Measurements from ENCODE around the gene SLC9A6. TPM values are rescaled to one million over a fixed set of nuclear protein-coding genes. Genes with fewer than 3 reads are reported as not detected.
A peak's percentile ranks its signal among the peaks of the same experiment; 100 is the strongest.

SLC9A6 gene
- 10.7 and 15.8 TPM in 2 replicates for total RNA-seq (ENCODE audit: low replicate concordance)
- long read RNA-seq, full-length matches to known transcripts = 2 of 9 reads
- long read RNA-seq, partial matches to known transcripts = 1 of 9 reads
- long read RNA-seq, other reads (novel, unspliced or antisense) = 6 of 9 reads

GRCh38 chrX:135985157-135985972 lies at the start of gene SLC9A6:
Gene SLC9A6 (plus strand): TSS chrX:135985435. CDS start chrX:135985659, 224 bp downstream.
- H3K4me1 Mint-ChIP-seq (ENCODE audit: unreplicated experiment) = no peaks in the 10 kb centered on the region
- H3K27ac Mint-ChIP-seq = peak within 1 kb of the TSS; percentile 78
- H3K27me3 Mint-ChIP-seq = no peaks in the 10 kb centered on the region
- H3K36me3 Mint-ChIP-seq = no peaks in the 10 kb centered on the region
- peak within 1 kb of the TSS; percentile 90 for H3K4me3 Mint-ChIP-seq
- peak; percentile 75 for DNase-seq (ENCODE audit: extremely low spot score, unreplicated experiment)
- H3K9me3 Mint-ChIP-seq = no peaks in the 10 kb centered on the region
- TF ChIP-seq CTCF (conservative IDR thresholded peaks at IDR 0.05) = no peak

DNA sequence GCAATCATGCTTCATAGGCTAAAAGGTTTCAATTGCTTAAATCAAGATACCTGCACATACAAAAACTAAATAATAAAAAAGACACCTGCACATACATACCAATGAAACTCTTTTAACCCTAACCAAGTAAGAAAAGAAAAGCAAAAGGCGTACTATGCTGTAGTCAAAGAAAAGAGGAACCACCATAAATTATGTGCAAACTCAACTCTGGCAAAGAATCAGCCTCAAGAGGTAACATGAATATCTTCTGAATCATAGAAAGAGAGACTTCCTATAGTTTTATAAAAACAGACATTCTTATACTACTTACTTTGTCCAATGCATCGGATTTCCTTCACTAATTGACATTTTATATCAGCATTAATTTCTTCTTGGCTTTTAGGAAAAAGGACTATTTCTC lies 40.7 kb upstream of the SLC9A6 start:
- Mint-ChIP-seq H3K27ac (no peak overlapping the region), H3K4me3 (no peak overlapping the region), H3K4me1 (ENCODE audit: unreplicated experiment) (no peaks in the 10 kb centered on the region), H3K27me3 (no peaks in the 10 kb centered on the region), H3K36me3 (no peaks in the 10 kb centered on the region), H3K9me3 (no peaks in the 10 kb centered on the region)
- TF ChIP-seq CTCF (conservative IDR thresholded peaks at IDR 0.05) = no peak
- DNase-seq (ENCODE audit: extremely low spot score, unreplicated experiment) = no peak

DNA sequence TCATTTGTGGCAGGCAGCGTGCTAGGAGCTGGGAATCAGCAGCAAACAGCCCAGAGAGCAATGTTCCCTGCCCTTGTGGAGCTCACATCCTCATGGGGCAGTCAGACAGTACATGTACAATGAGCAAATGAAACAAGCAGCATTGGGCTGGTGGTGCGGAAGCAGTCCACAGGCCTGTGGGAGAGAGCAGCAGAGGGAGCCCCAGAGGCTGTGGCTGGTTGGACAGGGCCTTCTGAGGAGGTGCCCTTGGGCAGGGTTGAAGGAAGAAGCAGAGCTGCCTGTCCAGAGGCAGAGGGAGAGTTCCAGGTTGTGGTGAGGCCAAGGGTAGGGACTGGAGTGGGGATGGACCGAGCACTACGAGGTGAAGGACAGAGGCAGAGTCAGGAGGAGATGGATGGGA lies 33.9 kb upstream of the SLC9A6 start:
- H3K36me3 Mint-ChIP-seq = no peaks in the 10 kb centered on the region
- TF ChIP-seq CTCF (conservative IDR thresholded peaks at IDR 0.05) = no peak
- H3K4me1 Mint-ChIP-seq (ENCODE audit: unreplicated experiment) = no peaks in the 10 kb centered on the region
- DNase-seq (ENCODE audit: extremely low spot score, unreplicated experiment) = no peak
- H3K27ac Mint-ChIP-seq = no peak overlapping the region
- no peak overlapping the region for H3K4me3 Mint-ChIP-seq
- H3K27me3 Mint-ChIP-seq = no peaks in the 10 kb centered on the region
- H3K9me3 Mint-ChIP-seq = no peaks in the 10 kb centered on the region

DNA sequence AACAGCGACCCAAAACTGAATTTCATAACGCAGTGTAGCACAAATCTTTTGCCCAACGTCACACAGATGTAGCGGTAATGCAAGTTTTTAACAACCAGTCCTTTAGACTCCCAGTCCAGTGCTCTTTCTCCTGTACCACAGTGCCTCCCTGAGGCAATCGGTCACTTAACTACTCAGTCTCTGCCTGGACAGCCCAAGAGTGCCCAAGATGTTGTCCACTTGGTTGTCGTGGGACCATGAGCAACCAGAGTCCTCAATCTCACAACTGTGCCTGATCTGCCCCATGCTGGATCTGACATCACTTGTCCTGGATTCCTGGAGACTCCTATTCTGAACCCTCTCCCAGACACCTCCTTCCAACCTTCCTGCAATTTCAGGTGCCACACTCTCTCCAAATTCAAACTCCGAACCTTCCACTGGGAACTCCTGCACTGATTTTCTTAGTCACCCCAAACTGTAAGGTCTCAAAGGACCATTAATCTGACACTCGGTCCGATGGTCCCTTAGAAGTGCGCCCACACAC lies 12.1 kb upstream of the SLC9A6 start:
- Mint-ChIP-seq H3K27me3 (no peaks in the 10 kb centered on the region), H3K36me3 (no peaks in the 10 kb centered on the region)
- DNase-seq (ENCODE audit: extremely low spot score, unreplicated experiment) = no peak

More for the DNA sequence above, 12.1 kb upstream of the SLC9A6 start:
- Mint-ChIP-seq H3K4me3 (peak overlapping the region; percentile 99), H3K4me1 (ENCODE audit: unreplicated experiment) (peaks cover 13% of the 10 kb centered on the region), H3K9me3 (no peaks in the 10 kb centered on the region), H3K27ac (peak overlapping the region; percentile 99)
- no peak for TF ChIP-seq CTCF (conservative IDR thresholded peaks at IDR 0.05)
